Measurements from ENCODE around the gene KCNA2. TPM values are rescaled to one million over a fixed set of nuclear protein-coding genes. Genes with fewer than 3 reads are reported as not detected.

The KCNA2 gene
- total RNA-seq, 1 donor from 2014 or later = not detected

GRCh38 chr1:110618668-110619067 lies 12.5 kb upstream of the KCNA2 start:
- no peak for TF ChIP-seq CTCF (conservative IDR thresholded peaks at IDR 0.05; ENCODE audit: low read depth, low read length)
- no peak for DNase-seq (ENCODE audit: low read depth)
- H3K4me3 ChIP-seq (ENCODE audit: low read depth, low read length) = no peak overlapping the region

- DNase-seq (ENCODE audit: low read depth) = no peak
- no peak overlapping the region for H3K4me3 ChIP-seq (ENCODE audit: low read depth, low read length)
- TF ChIP-seq CTCF (conservative IDR thresholded peaks at IDR 0.05; ENCODE audit: low read depth, low read length) = no peak
Observed at GRCh38 chr1:110617589-110617988, 11.4 kb upstream of the KCNA2 start.

GRCh38 chr1:110617116-110617515 lies 11.0 kb upstream of the KCNA2 start:
- TF ChIP-seq CTCF (conservative IDR thresholded peaks at IDR 0.05; ENCODE audit: low read depth, low read length) = no peak
- no peak overlapping the region for H3K4me3 ChIP-seq (ENCODE audit: low read depth, low read length)
- no peak for DNase-seq (ENCODE audit: low read depth)

- no peak for DNase-seq (ENCODE audit: low read depth)
Observed at GRCh38 chr1:110616587-110616986, 10.4 kb upstream of the KCNA2 start.

GRCh38 chr1:110615548-110616130 lies 9.5 kb upstream of the KCNA2 start:
- peak; percentile 89 for TF ChIP-seq CTCF (conservative IDR thresholded peaks at IDR 0.05; ENCODE audit: low read depth, low read length)
- DNase-seq (ENCODE audit: low read depth) = no peak
- no peak overlapping the region for H3K4me3 ChIP-seq (ENCODE audit: low read depth, low read length)

More at GRCh38 chr1:110616587-110616986, 10.4 kb upstream of the KCNA2 start:
- no peak for TF ChIP-seq CTCF (conservative IDR thresholded peaks at IDR 0.05; ENCODE audit: low read depth, low read length)
- no peak overlapping the region for H3K4me3 ChIP-seq (ENCODE audit: low read depth, low read length)

GRCh38 chr1:110612060-110612745 lies 6.0 kb upstream of the KCNA2 start:
- no peak overlapping the region for H3K4me3 ChIP-seq (ENCODE audit: low read depth, low read length)
- no peak for TF ChIP-seq CTCF (conservative IDR thresholded peaks at IDR 0.05; ENCODE audit: low read depth, low read length)
- DNase-seq (ENCODE audit: low read depth) = no peak

Measured in epithelial cell of proximal tubule (primary cell).